ENCODE data around the gene C7. TPM values are rescaled to one million over a fixed set of nuclear protein-coding genes. Genes with fewer than 3 reads are reported as not detected.

The C7 gene
- total RNA-seq, 1 experiment from 2014 or later = 11.7 TPM

DNA sequence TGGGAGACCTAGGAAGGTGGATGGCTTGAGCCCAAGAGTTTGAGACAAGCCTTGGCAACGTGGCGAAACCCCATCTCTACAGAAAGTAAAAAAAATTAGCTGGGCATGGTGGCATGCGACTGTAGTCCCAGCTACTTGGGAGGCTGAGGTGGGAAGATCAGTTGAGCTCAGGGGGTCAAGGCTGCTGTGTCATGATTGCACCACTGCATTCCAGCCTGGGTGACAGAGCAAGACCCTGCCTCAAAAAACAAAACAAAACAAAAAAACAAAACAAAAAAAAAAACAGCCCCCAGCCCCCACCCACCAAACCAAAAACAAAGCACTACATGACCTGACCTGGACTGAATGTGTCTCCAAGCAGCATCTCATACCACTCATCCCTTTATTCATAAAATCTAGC is 33.3 kb upstream of the C7 start:
- POLR2A ChIA-PET (ENCODE audit: low non-redundant PET) = no interaction called here
- CTCF ChIA-PET = no interaction called here
- H3K9me3 ChIP-seq (ENCODE audit: low read depth, low read length, poor library complexity, severe bottlenecking) = no peaks in the 10 kb centered on the region
- no peak overlapping the region for H3K27ac ChIP-seq (ENCODE audit: low read depth, low read length, poor library complexity, severe bottlenecking)
- intact Hi-C loops (cut with micrococcal nuclease; ENCODE audit: unreplicated experiment) = loop anchor here (5.0 to 10.0 kb wide), 4 partner anchors 34 to 1291 kb away; partner anchors contain the start of gene CARD6
- no peak for TF ChIP-seq EZH2 (IDR thresholded peaks at IDR 0.05; ENCODE audit: borderline replicate concordance, low read depth, low read length, poor library complexity, severe bottlenecking)
- TF ChIP-seq, protein P1, sequence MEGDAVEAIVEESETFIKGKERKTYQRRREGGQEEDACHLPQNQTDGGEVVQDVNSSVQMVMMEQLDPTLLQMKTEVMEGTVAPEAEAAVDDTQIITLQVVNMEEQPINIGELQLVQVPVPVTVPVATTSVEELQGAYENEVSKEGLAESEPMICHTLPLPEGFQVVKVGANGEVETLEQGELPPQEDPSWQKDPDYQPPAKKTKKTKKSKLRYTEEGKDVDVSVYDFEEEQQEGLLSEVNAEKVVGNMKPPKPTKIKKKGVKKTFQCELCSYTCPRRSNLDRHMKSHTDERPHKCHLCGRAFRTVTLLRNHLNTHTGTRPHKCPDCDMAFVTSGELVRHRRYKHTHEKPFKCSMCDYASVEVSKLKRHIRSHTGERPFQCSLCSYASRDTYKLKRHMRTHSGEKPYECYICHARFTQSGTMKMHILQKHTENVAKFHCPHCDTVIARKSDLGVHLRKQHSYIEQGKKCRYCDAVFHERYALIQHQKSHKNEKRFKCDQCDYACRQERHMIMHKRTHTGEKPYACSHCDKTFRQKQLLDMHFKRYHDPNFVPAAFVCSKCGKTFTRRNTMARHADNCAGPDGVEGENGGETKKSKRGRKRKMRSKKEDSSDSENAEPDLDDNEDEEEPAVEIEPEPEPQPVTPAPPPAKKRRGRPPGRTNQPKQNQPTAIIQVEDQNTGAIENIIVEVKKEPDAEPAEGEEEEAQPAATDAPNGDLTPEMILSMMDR (conservative IDR thresholded peaks at IDR 0.05; ENCODE audit: low read depth, low read length) = no peak
- H3K36me3 ChIP-seq (ENCODE audit: insufficient read depth, low read length, poor library complexity, severe bottlenecking) = no peaks in the 10 kb centered on the region
- no TSS peak for BruUV-seq (replicated peaks)
- no peaks in the 10 kb centered on the region for H3K4me1 ChIP-seq (ENCODE audit: insufficient read depth, low read length, poor library complexity, severe bottlenecking)
- no peak for DNase-seq (ENCODE audit: low spot score)
- H3K4me3 ChIP-seq (ENCODE audit: low read depth, low read length, poor library complexity, severe bottlenecking) = no peak overlapping the region
- H3K27me3 ChIP-seq (replicated peaks; ENCODE audit: insufficient read depth, low read depth, low read length, poor library complexity) = no peaks in the 10 kb centered on the region

GRCh38 chr5:40877371-40877988 is 31.8 kb upstream of the C7 start:
- DNase-seq (ENCODE audit: low spot score) = no peak
- POLR2A ChIA-PET (ENCODE audit: low non-redundant PET) = no interaction called here
- no peaks in the 10 kb centered on the region for H3K27me3 ChIP-seq (replicated peaks; ENCODE audit: insufficient read depth, low read depth, low read length, poor library complexity)
- no peaks in the 10 kb centered on the region for H3K36me3 ChIP-seq (ENCODE audit: insufficient read depth, low read length, poor library complexity, severe bottlenecking)
- TF ChIP-seq, protein P1 (conservative IDR thresholded peaks at IDR 0.05; ENCODE audit: low read depth, low read length) = no peak
- no peak for TF ChIP-seq EZH2 (IDR thresholded peaks at IDR 0.05; ENCODE audit: borderline replicate concordance, low read depth, low read length, poor library complexity, severe bottlenecking)
- H3K4me1 ChIP-seq (ENCODE audit: insufficient read depth, low read length, poor library complexity, severe bottlenecking) = no peaks in the 10 kb centered on the region
- CTCF ChIA-PET = no interaction called here
- no TSS peak for BruUV-seq (replicated peaks)
- peaks cover 4% of the 10 kb centered on the region for H3K9me3 ChIP-seq (ENCODE audit: low read depth, low read length, poor library complexity, severe bottlenecking)
- H3K27ac ChIP-seq (ENCODE audit: low read depth, low read length, poor library complexity, severe bottlenecking) = no peak overlapping the region
- H3K4me3 ChIP-seq (ENCODE audit: low read depth, low read length, poor library complexity, severe bottlenecking) = no peak overlapping the region
- intact Hi-C loops (cut with micrococcal nuclease; ENCODE audit: unreplicated experiment) = loop anchor here (5.0 to 10.0 kb wide), 4 partner anchors 35 to 1293 kb away; partner anchors contain the start of gene CARD6

DNA sequence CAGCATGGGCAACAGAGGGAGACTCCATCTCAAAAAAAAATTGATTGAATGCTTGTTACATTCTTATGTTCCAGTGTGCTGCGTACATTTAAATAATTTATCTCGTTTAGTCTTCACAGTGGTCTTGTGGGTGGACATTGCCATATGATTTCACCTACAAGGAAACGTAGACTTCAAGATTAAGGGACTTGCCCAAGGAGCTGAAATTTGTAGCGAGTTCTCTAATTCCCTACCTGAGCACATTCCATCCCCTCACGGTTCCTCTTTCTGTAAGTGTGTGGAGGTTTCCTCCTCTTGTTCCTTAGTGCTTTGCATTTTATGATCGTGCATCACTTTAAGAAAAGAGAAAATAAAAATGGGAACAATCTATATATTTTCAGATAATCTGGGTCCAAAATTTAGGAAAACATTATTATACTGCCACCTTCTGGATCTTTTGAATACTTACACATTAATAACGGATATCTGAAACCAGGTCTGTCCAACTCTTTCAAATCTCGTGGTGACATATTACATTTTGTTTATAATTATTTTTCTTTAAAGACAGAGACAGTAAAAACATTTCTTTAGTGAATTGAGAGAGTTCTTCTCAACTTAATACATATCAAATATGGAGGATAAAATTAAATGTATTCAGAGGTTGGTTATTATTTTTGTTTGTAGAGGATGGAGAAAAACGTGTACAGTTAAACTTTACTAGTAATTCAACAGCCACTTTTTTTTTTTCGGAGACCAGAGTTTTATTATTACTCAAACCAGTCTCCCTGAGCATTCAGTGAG is 29.9 kb upstream of the C7 start:
- POLR2A ChIA-PET (ENCODE audit: low non-redundant PET) = no interaction called here
- TF ChIP-seq EZH2 (IDR thresholded peaks at IDR 0.05; ENCODE audit: borderline replicate concordance, low read depth, low read length, poor library complexity, severe bottlenecking) = no peak
- TF ChIP-seq, protein P1 (conservative IDR thresholded peaks at IDR 0.05; ENCODE audit: low read depth, low read length) = peak; percentile 66; the same call in 1 of the 2 replicates
- BruUV-seq (replicated peaks) = no TSS peak
- CTCF ChIA-PET = interaction anchor here (0.5 to 0.7 kb wide), 4 partner anchors 176 to 1302 kb away, joined by 3 to 7 read pairs (median 3); no protein-coding TSS in a partner anchor
- Histone ChIP-seq H3K4me1 (ENCODE audit: insufficient read depth, low read length, poor library complexity, severe bottlenecking) (no peaks in the 10 kb centered on the region), H3K4me3 (ENCODE audit: low read depth, low read length, poor library complexity, severe bottlenecking) (no peak overlapping the region), H3K27me3 (replicated peaks; ENCODE audit: insufficient read depth, low read depth, low read length, poor library complexity) (no peaks in the 10 kb centered on the region), H3K36me3 (ENCODE audit: insufficient read depth, low read length, poor library complexity, severe bottlenecking) (no peaks in the 10 kb centered on the region), H3K27ac (ENCODE audit: low read depth, low read length, poor library complexity, severe bottlenecking) (no peak overlapping the region), H3K9me3 (ENCODE audit: low read depth, low read length, poor library complexity, severe bottlenecking) (peaks cover 5% of the 10 kb centered on the region)
- peak; percentile 57 for DNase-seq (ENCODE audit: low spot score)
- intact Hi-C loops (cut with micrococcal nuclease; ENCODE audit: unreplicated experiment) = loop anchor here (1.0 to 10.0 kb wide), 5 partner anchors 37 to 1295 kb away; partner anchors contain the start of genes CARD6 and TTC33
